NCI-H2107 treated with DMSO at 0.1 percent for 48 hours (cell line): ENCODE measurements around the gene RLN3.

Experiments used
- DNase-seq: peaks from one replicate; lab custom pipeline; 2025; ENCODE audit not compliant: unreplicated experiment; lab: John Stamatoyannopoulos, UW

The RLN3 gene

GRCh38 chr19:14054099-14054498 is 26.2 kb downstream of the RLN3 start:
- DNase-seq = no peak

- no peak for DNase-seq
Measured at GRCh38 chr19:14054721-14055120, 26.8 kb downstream of the RLN3 start.

DNA sequence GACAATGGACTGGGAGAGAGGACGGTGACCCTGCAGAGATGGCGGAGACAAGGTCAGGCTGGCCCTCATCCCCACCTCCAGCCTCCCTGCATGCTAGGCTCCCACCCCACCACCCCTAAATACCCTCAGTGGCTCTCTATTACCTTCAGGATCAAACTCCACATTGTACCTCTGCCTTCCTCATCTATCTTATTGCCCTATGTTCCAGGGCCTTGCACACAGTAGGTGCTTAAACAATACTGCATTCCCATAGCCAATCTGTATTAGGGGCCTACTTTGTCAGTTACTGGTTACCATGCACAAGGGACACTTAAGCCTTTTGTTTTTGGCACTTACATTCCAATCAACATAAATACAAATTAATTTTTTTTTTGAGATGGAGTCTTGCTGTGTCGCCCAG is 27.4 kb downstream of the RLN3 start:
- no peak for DNase-seq

DNA sequence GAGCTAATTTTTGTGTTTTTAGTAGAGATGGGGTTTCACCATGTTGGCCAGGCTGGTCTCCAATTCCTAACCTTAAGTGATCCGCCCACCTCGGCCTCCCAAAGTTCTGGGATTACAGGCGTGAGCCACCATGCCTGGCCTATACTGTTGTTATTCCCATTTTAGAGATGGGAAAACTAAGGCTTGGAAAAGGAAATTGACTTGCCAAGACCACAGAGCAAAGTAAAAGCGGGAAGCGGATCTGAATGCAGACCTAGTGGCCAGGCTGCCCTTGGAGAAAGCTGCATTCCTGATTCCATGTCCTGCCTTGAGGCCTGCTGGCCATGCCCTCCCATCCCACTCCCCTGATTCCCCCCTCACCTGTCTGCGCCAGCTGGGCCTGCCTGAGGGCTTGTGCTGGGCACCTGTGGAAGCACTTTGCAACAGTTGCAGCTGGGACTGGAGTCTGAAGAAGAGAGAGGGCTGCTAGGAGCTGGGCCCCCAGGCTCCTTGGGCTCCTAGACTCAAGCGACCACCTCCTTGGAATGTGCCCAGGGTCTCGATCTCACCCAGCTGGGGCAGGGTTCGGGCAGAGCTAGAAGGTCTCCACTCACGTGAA is 28.2 kb downstream of the RLN3 start:
- no peak for DNase-seq

DNA sequence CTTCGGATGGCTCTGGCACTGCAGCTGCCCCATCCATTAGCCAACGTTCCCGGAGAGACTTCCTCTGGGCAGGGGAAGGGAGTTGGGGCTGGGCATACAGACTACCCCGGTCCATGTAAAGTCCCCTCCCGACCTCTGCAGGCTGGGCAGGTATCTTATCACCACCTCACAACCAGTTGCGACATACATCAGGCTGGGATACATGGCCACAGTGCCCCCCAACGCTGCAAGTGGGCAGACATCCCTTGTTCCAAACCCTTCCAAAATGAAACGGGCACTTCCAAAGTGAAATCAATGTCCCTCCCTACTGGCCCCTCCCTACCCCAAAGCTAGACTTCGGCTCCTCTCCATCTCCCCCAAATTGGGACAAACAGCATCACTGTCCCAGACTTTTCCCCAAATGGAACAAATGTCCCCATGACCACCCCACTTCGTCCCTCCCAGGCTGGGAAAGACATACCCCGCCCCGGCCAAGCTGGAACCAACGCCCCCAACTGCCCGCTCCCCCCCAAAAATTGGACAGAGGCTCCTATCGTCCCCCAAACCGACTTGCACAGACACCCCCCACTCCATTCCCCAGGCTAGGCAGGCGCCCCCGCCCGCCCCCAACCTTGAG is 28.9 kb downstream of the RLN3 start:
- no peak for DNase-seq

DNA sequence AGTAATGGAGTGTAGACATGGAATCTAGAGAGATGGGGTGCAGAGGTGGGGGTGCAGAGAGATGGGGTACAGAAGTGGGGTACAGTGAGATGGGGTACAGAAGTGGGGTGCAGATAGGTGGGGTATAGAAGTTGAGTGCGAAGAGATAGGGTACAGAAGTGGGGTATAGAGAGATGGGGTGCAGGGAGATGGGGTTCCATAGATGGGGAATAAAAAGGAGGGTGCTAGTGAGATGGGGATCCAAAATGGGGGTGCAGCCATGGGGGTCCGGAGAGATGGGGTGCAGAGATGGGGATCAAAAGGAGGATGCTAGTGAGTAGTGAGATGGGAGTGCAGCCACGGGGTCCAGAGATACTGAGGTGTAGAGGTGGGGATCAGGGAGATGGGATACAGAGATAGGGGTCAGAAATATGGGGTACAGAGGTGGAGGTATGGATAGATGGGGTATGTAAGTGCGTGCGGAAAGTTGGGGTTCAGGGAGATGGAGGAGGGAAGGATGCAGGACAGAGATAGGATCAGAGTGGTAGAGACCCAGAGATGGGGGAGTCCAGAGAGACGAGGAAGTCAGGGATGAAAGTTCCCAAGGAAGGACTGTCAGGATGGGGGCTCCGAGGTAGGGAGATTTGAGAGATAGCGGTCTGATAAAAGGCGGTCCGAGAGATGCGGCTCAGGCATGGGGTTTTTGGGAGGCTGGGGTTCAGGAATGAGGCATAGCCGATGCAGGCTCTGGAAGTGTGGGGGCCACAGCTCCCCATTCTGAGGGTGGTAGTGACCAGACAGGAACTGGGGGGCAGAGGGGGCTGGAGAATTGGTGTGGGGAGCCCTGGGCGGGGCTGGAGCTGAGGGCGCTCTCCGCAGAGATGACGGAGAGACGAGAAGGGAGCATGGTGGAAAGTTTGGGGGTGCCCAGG is 30.5 kb downstream of the RLN3 start:
- DNase-seq = no peak

DNA sequence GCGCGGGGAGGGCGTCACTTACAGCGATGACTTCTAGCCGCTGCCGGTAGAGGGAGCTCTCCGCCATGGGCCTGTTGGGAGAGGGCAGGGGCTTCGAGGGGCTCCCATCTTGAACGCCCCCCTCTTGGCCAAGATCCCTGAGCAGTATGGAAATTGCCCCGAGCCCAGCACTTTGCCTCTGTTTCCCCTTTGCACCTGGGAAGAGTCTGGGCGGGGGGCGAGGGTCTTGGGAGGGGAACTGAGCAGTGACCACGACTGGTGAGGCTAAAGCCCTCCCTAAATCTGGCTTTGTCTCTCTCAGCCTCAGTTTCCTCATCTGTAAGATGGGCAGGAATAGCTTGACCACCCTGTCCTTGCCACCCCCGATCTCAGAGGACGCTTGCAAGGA is 31.1 kb downstream of the RLN3 start:
- DNase-seq = no peak

DNA sequence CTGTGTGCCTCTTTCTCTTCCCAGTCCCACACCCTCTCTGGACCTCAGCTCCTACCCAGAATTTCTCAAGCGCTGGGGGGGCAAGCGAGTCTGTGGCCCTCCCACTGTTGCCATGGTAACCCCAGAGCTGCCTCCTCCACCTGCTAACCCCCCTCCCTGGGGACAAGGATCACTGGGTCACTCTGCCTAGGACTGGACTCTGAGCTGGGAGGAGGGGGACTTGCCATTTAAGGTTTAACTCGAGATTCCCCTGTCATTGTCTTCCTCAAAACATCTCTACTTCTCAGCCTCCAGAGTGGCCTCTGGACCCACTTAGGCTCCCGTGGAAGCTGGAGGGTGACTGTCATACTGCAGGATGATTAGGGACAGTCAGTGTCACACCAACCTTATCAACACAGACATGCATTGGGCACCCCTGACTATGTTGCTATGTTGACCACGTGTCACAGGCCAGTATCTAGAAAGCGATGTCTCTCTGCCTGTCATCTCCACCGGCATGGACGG is 31.8 kb downstream of the RLN3 start:
- no peak for DNase-seq

- no peak for DNase-seq
Measured at GRCh38 chr19:14061081-14061749, 33.3 kb downstream of the RLN3 start.

- DNase-seq = no peak
Measured at GRCh38 chr19:14061751-14062557, 34.0 kb downstream of the RLN3 start, which contains the start of gene PALM3. PALM3 (minus strand) TSS chr19:14062076; CDS start chr19:14061980, 96 bp downstream.

DNA sequence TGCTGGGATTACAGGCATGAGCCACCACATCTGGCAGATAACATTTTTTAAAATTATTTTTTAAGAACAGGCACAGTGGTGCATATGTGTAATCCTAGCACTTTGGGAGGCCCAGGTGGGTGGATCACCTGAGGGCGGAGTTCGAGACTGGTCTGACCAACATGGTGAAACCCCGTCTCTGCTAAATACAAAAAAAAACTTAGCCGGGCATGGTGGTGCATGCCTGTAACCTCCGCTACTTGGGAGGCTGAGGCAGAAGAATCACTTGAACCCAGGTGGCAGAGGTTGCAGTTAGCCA is 34.6 kb downstream of the RLN3 start:
- no peak for DNase-seq

GRCh38 chr19:14063105-14063504 is 35.2 kb downstream of the RLN3 start:
- DNase-seq = no peak

- DNase-seq = no peak
Measured at GRCh38 chr19:14066134-14066533, 38.2 kb downstream of the RLN3 start.

- no peak for DNase-seq
Measured at GRCh38 chr19:14070268-14071050, 42.5 kb downstream of the RLN3 start.

DNA sequence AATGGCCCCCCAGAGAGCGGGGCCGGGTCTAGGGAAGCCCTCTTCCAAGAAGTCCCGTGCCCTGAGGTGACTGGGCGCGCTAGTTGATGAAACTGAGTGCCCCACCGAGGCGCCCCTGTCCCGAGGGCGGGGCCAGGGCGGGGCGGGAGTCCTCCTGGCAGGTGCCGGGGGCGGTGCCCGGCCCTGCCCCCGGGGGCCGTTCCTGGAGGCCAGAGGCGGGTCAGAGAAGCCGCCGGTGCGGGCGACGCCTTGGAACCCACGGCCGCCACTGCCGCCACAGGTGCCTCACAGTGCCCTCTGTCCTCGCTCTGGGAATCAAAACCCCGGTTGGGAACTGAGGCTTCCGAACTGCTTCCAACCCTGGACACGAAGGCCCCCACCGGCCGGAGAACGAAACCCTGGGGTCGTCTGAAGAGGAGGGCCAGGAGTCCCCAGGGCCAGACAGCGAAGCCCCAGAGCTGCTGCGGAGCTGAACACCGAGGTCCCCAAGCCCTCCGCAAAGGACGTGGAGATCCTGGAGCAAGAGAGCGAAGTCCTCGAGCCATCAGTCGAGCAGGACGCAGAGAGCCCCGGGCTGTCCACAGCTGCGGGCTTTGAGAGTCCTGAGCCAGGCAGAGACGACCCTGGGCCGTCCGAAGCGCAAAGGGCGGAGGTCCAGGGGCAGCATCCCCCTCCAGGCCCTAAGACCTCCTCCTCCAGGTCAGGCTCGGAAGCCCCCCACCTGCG is 44.8 kb downstream of the RLN3 start, which contains the start of gene MISP3:
TSS of gene MISP3 (plus strand) at position 252 of the 726 bp plus-strand sequence. CDS start 524 bp downstream, outside the sequence.
- DNase-seq = no peak

- DNase-seq = no peak
Measured at GRCh38 chr19:14073261-14073924, 45.4 kb downstream of the RLN3 start.

GRCh38 chr19:14073925-14074838 is 46.2 kb downstream of the RLN3 start:
- no peak for DNase-seq
